NCI-H2029 (cell line): ENCODE measurements around the gene ADI1.
"Not testable (repeated sequence)": the region's sequence is repeated elsewhere in the genome, so short reads cannot be mapped to it uniquely, and the experiment has no call there.

Source experiments
- DNase-seq: peaks from one replicate; lab custom pipeline; 2025; lab: John Stamatoyannopoulos, UW

Gene ADI1

GRCh38 chr2:3529316-3530025 lies 10.1 kb upstream of the ADI1 start:
- DNase-seq = no peak

GRCh38 chr2:3527886-3528785 lies 8.8 kb upstream of the ADI1 start:
- no peak for DNase-seq

DNA sequence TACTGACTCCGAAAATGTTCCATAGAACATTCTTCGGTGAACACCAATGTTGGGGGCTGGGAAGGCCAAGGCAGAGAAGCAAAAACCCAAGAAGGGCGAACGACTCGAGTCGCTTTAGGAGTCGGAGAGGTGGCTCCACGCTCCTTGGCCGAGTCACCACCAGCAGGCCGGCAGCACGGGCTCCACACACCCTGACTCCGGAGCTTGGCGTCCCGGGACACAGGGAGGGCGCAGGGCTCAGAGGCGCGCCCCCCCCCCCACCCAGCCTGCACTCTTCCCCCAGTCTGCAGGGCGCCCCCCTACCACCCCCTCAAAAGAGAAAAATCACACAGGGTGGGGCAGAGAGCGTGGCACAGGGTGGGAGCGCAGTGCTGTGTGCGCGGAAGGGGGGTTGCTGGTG lies 7.5 kb upstream of the ADI1 start:
- DNase-seq = no peak

DNA sequence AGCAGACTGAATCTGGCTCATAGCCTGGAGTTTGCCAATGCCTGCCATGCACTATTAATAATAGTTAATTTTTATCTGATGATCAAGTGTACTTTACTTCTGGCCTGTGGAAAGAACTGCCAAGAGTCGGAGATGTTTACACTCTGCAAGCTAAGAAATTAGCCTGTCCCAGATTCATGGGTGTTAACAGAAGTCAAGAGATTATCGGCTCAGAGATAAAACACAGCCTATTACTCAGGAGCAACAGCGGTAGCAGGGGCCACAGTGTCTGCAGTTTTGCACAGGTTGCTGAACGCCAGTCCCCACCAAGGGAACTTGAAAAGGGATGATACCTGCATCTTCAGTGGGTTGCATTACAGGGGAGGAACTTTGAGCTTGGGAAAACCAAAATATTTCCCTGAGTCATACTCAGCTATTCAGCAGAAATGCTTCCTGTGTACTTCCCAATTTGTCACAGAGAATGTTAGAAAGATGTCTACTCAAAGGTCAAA lies 4.3 kb upstream of the ADI1 start:
- no peak for DNase-seq

DNA sequence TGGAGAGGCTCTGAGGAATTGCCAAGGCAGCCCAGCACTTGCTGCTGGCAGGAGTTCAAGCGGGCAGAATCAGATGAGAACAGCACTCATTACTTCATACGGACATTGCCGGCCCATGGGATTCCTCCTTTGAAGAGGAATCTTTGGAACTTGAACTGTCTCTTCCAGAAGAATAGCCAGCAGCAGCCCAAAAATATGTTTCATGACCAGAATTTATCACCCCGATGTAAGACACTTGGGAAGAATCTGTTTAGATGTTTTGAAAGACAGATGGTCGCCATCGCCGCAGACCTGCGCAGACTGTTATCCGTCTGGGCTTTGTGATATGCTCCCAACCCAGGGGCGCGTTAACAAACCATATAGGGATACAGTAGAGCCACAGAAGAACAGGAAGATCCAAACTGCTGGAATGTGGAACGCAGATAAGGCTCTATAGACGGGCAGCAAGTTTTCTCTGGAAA lies 3.7 kb upstream of the ADI1 start:
- DNase-seq = no peak

- DNase-seq = no peak
Measured at GRCh38 chr2:3520591-3520990, 1.3 kb upstream of the ADI1 start.

DNA sequence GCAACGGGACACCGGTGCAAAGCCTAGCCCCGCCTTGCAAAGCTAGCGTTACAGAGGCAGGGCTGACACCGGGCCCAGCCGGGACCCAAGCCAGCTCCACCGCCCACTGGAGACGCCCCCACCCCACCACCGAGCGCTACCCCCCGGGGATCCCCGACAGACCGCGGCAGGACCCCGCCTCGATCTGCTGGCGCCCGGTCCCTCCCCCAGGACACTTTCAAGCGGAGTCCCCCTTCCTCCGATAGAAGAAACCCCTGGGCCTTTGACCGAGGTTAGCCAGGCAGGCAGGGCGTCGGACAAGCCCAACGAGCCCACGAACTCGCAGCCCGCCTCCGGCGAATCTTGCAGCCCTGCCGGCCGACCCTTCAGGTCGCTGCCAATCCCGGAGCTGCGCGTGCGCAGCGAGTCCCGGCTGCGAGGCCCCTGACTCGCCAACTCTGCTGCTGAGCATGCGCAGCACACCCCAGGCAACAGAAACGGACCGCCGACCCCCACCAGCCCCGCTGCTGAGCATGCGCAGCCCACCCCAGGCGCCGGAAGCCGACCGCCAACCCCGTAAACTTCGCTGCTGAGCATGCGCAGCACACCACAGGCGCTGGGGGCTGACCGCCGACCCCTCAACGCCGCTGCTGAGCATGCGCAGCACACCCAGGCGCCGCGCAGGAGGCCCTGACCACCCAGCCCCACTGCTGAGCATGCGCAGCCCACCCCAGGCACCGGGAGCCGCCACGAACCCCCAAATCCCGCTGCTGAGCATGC lies 656 bp downstream of the ADI1 start:
- peak; percentile 90 for DNase-seq

DNA sequence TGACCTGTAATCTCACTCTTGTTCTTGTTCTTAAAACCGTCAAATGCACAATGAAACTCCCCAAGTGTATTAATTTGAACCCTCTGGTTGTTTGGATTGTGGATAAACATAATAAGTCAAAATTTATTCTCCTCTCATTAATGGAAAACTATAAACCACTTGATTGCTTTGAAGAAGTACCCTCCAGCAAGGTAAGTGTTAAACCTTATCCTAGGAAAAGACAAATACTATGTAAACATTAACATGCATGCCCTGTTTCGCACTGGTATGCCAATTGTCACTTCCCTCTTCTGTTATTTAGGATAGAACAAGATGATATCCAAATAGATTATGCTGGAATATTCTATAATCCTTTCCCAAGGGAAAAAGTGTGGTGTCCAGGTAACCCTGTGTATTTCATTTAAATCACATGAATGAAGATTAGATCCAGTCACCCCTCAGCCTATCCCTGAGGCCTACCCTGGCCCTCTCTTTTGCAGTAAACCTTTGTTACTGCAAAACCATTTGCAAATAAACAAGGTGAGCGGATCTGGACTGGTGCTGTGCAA lies 1.3 kb downstream of the ADI1 start:
- peak; percentile 67 for DNase-seq

DNA sequence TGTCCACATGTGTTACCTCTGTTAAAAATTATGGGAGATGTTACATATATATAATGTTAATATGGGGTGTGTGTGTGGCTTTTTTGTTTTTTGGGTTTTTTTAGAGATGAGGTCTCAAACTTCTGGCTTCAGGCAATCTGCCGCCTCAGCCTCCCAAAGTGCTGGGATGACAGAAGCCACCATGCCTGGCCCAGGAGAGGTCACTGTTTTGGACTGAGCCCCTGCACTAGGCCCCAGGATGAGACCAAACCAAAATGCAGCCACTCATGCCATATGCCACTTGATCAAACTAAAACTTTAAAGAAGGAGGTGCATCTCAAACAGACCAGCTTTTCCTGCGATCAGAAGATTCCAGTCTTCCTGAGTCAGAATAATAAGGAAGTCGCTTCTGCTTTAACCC lies 2.5 kb downstream of the ADI1 start:
- DNase-seq = no peak

DNA sequence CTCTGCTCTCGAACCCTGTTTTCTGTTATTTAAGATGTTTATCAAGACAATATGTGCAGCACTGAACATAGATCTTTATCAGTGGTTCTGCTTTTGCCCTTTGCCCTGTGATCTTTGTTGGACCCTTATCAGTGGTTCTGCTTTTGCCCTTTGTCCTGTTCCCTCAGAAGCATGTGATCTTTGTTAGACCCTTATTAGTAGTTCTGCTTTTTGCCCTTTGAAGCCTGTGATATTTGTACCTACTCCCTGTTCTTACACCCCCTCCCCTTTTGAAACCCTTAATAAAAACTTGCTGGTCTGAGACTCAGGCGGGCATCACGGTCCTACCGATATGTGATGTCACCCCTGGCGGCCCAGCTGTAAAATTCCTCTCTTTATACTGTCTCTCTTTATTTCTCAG lies 3.9 kb downstream of the ADI1 start:
- DNase-seq = not testable (repeated sequence)

DNA sequence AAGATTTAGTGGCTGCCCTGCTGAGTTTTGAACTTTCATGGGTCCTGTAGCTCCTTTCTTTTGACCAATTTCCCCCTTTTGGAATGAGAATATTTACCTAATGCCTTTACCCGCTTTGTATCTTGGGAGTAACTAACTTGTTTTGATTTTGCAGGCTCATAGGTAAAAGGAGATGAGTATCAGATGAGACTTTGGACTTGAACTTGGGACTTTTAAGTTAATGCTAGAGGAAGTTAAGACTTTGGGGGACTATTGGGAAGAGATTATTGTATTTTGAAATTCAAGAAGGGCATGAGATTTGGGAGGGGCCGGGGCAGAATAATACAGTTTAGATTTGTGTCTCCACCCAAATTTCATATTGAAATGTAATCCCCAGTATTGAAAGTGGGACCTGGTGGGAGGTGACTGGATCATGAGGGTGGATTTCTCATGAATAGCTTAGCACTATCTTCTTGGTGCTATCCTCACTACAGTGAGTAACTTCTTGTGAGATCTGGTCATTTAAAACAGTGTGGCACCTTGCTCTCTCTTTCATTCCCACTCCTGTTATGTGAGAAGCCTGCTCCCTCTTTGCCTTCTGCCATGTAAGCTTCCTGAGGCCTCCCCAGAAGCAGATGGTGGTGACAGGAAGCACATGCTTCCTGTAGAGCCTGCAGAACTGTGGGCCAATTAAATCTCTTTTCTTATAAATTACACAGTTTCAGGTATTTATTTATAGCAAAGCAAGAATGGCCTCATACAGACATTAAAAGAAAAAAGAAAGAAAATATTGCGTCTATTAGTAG lies 6.1 kb downstream of the ADI1 start:
- no peak for DNase-seq

DNA sequence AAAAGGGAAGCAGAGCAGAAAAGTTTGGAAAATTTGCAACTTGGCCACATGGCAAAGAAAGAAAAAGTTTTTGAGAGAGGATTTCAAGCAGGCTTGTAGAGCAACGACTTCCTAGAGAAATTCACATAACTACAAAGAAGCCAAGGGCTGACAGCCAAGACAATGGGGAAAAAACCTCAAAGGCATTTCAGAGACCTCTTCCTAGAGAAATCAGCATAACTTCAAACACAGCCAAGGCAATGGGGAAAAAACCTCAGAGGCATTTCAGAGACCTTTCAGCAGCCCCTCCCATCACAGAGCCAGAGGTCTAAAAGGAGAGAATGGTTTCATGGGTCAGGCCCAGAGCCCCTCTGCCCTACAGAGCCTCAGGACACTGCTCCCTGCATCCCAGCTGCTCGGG lies 7.2 kb downstream of the ADI1 start:
- no peak for DNase-seq

DNA sequence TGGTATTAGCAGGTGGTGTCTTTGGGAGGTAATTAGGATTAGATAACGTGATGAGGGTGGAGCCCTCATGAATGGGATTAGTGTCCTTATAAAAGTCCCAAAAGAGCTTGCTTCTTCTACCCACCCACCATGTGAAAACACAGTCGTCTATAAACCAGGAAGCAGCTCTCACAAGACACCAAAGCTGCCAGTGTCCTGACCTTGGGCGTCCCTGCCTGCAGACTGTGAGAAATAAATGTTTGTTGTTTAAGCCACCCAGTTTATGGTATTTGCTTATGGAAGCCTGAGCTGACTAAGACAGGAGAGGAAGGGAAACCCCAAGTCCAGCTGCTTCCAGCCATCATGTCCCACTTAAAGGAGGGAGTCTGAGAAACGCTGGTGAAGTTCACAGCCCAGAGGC lies 13.6 kb downstream of the ADI1 start:
- DNase-seq = no peak

DNA sequence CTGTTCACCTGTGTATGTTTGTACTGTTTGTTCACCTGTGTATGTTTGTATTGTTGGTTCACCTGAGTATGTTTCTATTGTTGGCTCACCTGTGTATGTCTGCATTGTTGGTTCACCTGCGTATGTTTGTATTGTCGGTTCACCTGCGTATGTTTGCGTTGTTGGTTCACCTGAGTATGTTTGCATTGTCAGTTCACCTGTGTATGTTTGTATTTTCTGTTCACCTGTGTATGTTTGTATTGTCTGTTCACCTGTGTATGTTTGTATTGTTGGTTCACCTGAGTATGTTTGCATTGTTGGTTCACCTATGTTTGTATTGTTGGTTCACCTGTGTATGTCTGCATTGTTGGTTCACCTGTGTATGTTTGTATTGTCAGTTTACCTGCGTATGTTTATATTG lies 14.6 kb downstream of the ADI1 start:
- peak; percentile 72 for DNase-seq

DNA sequence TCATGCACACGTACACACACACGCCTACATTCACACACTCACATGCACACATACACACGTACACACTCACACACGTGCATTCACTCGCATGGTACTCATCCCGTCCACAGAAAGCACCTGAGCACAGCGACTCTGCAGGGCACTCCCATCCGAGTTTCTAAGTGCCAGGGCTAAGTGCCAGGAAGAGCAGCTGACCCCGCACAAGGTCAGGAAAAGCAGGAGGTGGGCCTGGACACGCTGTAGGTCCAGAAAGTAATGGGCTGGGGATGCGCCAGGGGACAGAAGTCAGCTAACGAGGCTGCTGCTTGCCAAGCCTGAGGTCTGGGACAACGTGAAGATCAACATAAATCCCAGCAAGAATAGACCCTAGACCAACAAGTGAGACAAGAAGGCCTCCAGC lies 15.8 kb downstream of the ADI1 start:
- no peak for DNase-seq

DNA sequence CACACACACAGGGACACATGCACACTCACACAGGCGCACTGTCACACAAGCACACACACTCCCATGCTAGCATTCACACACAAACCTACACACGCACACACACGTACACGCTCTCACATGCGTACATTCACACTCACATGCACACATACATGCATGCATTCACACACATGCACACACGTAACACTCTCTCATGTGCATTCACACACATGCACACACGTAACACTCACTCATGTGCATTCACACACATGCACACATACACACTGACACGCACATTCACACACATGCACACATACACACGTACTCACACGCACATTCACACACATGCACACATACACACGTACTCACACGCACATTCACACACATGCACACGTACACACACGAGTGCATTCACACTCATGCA lies 16.3 kb downstream of the ADI1 start:
- DNase-seq = no peak

- DNase-seq = no peak
Measured at GRCh38 chr2:3500326-3500899, 18.9 kb downstream of the ADI1 start.

DNA sequence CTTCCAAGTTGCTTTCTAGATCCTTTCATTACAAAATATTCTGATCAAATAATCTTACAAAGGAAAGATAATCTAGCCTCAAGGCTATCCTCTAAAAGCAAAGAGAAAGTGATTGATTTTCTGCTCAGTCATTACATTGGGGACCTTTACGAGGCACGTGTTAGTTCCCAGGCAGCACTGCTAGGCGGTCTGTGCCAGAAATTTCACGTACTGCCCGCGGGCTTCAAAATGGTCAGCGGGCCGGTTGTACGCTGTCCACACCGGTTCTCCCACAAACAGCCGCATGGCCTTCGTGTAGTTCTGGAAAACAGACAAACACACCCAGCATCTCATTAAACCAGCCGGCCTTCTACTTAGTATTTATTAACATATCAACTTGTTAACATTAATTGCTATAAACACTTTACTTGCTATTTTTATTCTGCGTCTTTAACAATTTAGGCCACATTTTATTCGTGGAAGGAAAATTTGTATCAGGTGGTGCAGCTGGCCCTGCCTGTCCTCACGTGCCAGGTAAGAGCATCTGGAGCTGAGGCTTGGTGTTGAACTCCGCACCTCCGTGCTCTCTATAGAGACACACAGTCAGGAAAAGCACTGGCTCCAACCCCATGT lies 20.4 kb downstream of the ADI1 start:
- no peak for DNase-seq

DNA sequence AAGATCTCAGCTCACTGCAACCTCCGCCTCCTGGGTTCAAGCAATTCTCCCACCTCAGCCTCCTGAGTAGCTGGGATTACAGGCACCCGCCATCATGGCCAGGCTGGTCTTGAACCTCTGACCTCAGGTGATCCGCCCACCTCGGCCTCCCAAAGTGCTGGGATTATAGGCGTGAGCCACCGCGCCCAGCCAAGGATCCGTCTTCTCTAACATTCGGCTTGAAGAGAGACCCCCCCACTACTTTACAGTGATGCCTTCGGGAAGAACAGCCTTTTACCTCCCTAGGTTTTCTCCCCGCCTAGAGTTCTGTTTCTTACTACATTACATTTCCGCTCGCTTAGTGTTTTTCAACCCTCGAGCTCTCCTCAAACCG lies 22.6 kb downstream of the ADI1 start:
- not testable (repeated sequence) for DNase-seq

DNA sequence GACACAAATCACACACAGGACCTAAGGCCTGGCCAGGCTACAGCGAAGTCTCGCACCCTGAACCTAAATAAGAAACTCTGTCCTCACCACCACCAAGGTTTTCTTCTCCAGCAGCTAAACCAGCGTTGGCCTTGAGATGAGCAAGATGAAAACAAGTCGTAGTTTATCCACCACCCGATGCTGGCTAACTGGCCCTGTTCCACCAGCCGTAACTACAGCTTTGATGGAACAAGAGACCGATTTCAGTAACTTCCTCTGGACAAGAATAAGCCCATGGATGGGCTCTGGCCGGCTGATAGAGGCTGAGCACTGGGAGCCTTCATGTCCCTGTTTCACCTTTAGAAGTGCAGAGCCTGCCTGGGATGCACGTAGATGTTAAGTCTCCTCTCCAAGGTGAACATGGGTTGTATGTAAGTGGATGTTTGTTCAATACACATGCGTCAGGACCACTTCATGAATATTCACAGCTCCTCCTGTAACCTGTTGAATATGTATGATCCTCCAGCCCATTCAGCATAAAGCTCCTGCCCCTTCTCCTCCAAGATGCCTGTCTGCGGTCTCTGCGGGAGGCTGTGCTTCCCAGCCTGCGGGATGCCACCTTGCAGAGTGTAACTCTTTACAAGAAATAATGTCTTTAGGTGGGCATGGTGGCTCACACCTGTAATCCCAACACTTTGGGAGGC lies 24.2 kb downstream of the ADI1 start:
- no peak for DNase-seq
